B cell (primary cell): Measurements from ENCODE around the gene RRBP1. TPM values are rescaled to one million over a fixed set of nuclear protein-coding genes. Genes with fewer than 3 reads are reported as not detected.

Experiments
- ATAC-seq: fragments of 200-7000 bp; cut with Tn5 transposase; one replicate; pipeline ENCODE4 v1.10.0; 2021; ENCODE audit warnings: low read depth, mild to moderate bottlenecking, moderate number of reproducible peaks, moderate library complexity
- CTCF ChIA-PET: fragments of 350-600 bp; sonication (Branson Sonifier 250); formaldehyde crosslinking; loops from one replicate; lab custom pipeline; 2021; ENCODE audit warnings: antibody characterized with exemption, inconsistent platforms; lab: Charles Lee
- POLR2A ChIA-PET: fragments of 350-600 bp; sonication (Branson Sonifier 250); formaldehyde crosslinking; loops from one replicate; lab custom pipeline; 2021; ENCODE audit warnings: antibody characterized with exemption; lab: Charles Lee
- DNase-seq: peaks from one replicate; pipeline ENCODE4 v3.0.0; 2013
- H2AFZ ChIP-seq: 2 replicates; pipeline ENCODE4 v1.6.1; 2012; ENCODE audit warnings: mild to moderate bottlenecking, low read depth, low read length; ENCODE audit not compliant: insufficient read depth, poor library complexity, severe bottlenecking
- H3K27ac ChIP-seq, 2 donors: 1 replicate in 1 of 2; 2 replicates in 1 of 2; pipeline ENCODE4 v1.5.1; 2012 to 2013; ENCODE audit warnings: low read length in 2 of 2, mild to moderate bottlenecking in 2 of 2, moderate library complexity in 1 of 2
- H3K27me3 ChIP-seq, 4 experiments: fragments of 200-600 bp in 1 of 4; sonication (generic) in 1 of 4; replicated peaks in 1 of 4; 1 replicate in 2 of 4; 2 replicates in 2 of 4; pipeline versions ENCODE4 v1.6.1 to v1.7.0; 2013 to 2016; ENCODE audit warnings: low read length in 3 of 4, mild to moderate bottlenecking in 2 of 4, mixed read lengths in 1 of 4, moderate library complexity in 1 of 4; ENCODE audit not compliant: insufficient read depth in 4 of 4, control insufficient read depth in 3 of 4; ENCODE audit errors: control extremely low read depth in 1 of 4
- H3K36me3 ChIP-seq, 2 experiments: replicated peaks in 1 of 2; 1 replicate in 1 of 2; 2 replicates in 1 of 2; pipeline versions ENCODE4 v1.6.1 to v1.7.1; 2013; ENCODE audit warnings: low read length in 1 of 2; ENCODE audit not compliant: insufficient read depth in 2 of 2, control insufficient read depth in 1 of 2; ENCODE audit errors: control extremely low read depth in 1 of 2, extremely low read depth in 1 of 2
- H3K4me1 ChIP-seq, 2 donors: fragments of 200-600 bp in 1 of 2; sonication (generic) in 1 of 2; 1 replicate in 1 of 2; 2 replicates in 1 of 2; pipeline versions ENCODE4 v1.5.1 to v1.6.1; 2013 to 2017; ENCODE audit warnings: low read length in 2 of 2; ENCODE audit not compliant: control insufficient read depth in 2 of 2, insufficient read depth in 2 of 2
- H3K4me2 ChIP-seq: replicated peaks from 2 replicates; pipeline ENCODE3; 2012; ENCODE audit warnings: mild to moderate bottlenecking, low read depth, low read length; ENCODE audit not compliant: poor library complexity, severe bottlenecking
- H3K4me3 ChIP-seq, 5 experiments: fragments of 200-600 bp in 1 of 5; sonication (generic) in 1 of 5; 1 replicate in 3 of 5; 2 replicates in 2 of 5; pipeline versions ENCODE4 v1.5.1 to v1.7.0; 2011 to 2016; ENCODE audit warnings: low read length in 4 of 5, mild to moderate bottlenecking in 4 of 5, low read depth in 2 of 5, control low read depth in 1 of 5, moderate library complexity in 1 of 5; ENCODE audit not compliant: insufficient read depth in 1 of 5; ENCODE audit errors: control extremely low read depth in 1 of 5, extremely low read depth in 1 of 5
- H3K79me2 ChIP-seq: fragments of 200-600 bp; sonication (generic); one replicate; pipeline ENCODE4 v1.6.0; 2016; ENCODE audit warnings: low read length; ENCODE audit not compliant: control insufficient read depth, insufficient read depth
- H3K9ac ChIP-seq: fragments of 200-600 bp; sonication (generic); 2 replicates; pipeline ENCODE4 v1.6.1; 2017; ENCODE audit warnings: mild to moderate bottlenecking, low read length, moderate library complexity
- H3K9me3 ChIP-seq, 3 donors: one replicate each; pipeline versions ENCODE4 v1.6.1 to v1.7.1; 2013; ENCODE audit warnings: low read length in 2 of 3; ENCODE audit not compliant: control insufficient read depth in 2 of 3, insufficient read depth in 1 of 3; ENCODE audit errors: control extremely low read depth in 1 of 3
- H4K20me1 ChIP-seq: 2 replicates; pipeline ENCODE4 v1.6.0; 2012; ENCODE audit warnings: mild to moderate bottlenecking, low read length; ENCODE audit not compliant: insufficient read depth, control insufficient read depth, poor library complexity, severe bottlenecking
- H3K27ac Mint-ChIP-seq: one replicate; pipeline ENCODE4 v1.8.0; 2021; ENCODE audit warnings: mixed read lengths
- H3K27me3 Mint-ChIP-seq: one replicate; pipeline ENCODE4 v1.8.0; 2021; ENCODE audit warnings: mixed read lengths
- H3K4me1 Mint-ChIP-seq: one replicate; pipeline ENCODE4 v1.8.0; 2021; ENCODE audit warnings: mixed read lengths
- H3K4me3 Mint-ChIP-seq: one replicate; pipeline ENCODE4 v1.8.0; 2021; ENCODE audit warnings: mixed read lengths
- H3K9me3 Mint-ChIP-seq: one replicate; pipeline ENCODE4 v1.8.0; 2022; ENCODE audit warnings: mixed read lengths; ENCODE audit not compliant: insufficient read depth
- EZH2 ChIP-seq: IDR thresholded peaks from 2 replicates; pipeline ENCODE4 v1.6.1; 2012; ENCODE audit warnings: borderline replicate concordance, low read depth, mild to moderate bottlenecking, moderate library complexity, low read length; ENCODE audit not compliant: insufficient read depth, poor library complexity, severe bottlenecking
- WGBS: methylation state at CpG from one replicate; pipeline ENCODE4 v1.1.5; 2013; ENCODE audit warnings: missing lambda C conversion rate; ENCODE audit not compliant: insufficient coverage; 5-methylcytosine and 5-hydroxymethylcytosine counted together
- intact Hi-C: fragments of 100-400 bp; cut with micrococcal nuclease; formaldehyde crosslinking; loops from one replicate; pipeline ENCODE4 v1.10.0; 2022
- polyA plus RNA-seq: library from polyadenylated mRNA; depleted of rRNA; stranded (reverse); fragments of >200 nt; gene quantifications from 2 replicates; pipeline ENCODE4 v1.2.3, GENCODE V29; 2012
- total RNA-seq, 2 donors: library from RNA; stranded (reverse); fragments of 120-200 nt in 1 of 2; gene quantifications; 1 replicate in 1 of 2; 2 replicates in 1 of 2; pipeline versions ENCODE4 v1.2.3 to v1.2.4, GENCODE V29; 2013 to 2022
- TF ChIP-seq, protein P1 (sequence below): fragments of 200-600 bp; IDR thresholded peaks from one replicate; pipeline ENCODE4 v1.8.0; 2022; ENCODE audit warnings: antibody characterized with exemption, mild to moderate bottlenecking

RRBP1 gene
- total and polyA plus RNA-seq, 2 donors (not counting 1 experiment from before 2014, with no cell fraction given): 10.9 to 27.5 TPM

DNA sequence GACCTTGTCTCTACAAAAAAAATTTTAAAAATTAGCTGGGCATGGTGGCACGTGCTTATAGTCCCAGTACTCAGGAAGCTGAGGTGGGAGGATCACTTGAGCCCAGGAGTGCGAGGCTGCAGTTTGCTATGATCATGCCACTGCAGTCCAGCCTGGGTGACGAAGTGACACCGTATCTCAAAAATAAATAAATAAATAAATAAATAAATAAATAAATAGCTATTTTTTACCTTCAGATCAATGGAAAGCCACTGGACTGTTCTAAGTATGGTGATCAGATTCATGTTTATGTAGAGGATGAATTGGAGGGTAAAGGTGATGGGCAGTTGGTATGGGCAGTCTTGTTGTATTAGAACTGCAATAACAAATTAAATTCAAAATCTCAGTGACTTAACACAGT, 88.1 kb downstream of the RRBP1 start:
- peaks cover 9% of the 10 kb centered on the region for H3K4me1 Mint-ChIP-seq
- POLR2A ChIA-PET: no interaction called here
- WGBS: 100% methylated on average over 1 of the region's 4 CpGs
- Histone ChIP-seq H3K9me3 (no peaks in the 10 kb centered on the region), H3K4me3 (no peak overlapping the region), H2AFZ (no peak overlapping the region), H3K27ac (no peak overlapping the region), H3K27me3 (no peaks in the 10 kb centered on the region), H4K20me1 (no peaks in the 10 kb centered on the region), H3K36me3 (peaks cover 0 to 1% of the 10 kb centered on the region in 2 experiments), H3K4me2 (no peak overlapping the region), H3K79me2 (no peaks in the 10 kb centered on the region), H3K4me1 (no peaks in the 10 kb centered on the region), H3K9ac (no peak overlapping the region)
- no peak for DNase-seq
- intact Hi-C loops: no loop called here
- no peaks in the 10 kb centered on the region for H3K27me3 Mint-ChIP-seq
- no peak for ATAC-seq
- no peak overlapping the region for H3K4me3 Mint-ChIP-seq
- CTCF ChIA-PET: interaction anchor here (1.1 kb wide), 1 partner anchor 26 kb away, joined by 3 read pairs; no protein-coding TSS in a partner anchor
- TF ChIP-seq, protein P1, sequence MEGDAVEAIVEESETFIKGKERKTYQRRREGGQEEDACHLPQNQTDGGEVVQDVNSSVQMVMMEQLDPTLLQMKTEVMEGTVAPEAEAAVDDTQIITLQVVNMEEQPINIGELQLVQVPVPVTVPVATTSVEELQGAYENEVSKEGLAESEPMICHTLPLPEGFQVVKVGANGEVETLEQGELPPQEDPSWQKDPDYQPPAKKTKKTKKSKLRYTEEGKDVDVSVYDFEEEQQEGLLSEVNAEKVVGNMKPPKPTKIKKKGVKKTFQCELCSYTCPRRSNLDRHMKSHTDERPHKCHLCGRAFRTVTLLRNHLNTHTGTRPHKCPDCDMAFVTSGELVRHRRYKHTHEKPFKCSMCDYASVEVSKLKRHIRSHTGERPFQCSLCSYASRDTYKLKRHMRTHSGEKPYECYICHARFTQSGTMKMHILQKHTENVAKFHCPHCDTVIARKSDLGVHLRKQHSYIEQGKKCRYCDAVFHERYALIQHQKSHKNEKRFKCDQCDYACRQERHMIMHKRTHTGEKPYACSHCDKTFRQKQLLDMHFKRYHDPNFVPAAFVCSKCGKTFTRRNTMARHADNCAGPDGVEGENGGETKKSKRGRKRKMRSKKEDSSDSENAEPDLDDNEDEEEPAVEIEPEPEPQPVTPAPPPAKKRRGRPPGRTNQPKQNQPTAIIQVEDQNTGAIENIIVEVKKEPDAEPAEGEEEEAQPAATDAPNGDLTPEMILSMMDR: no peak
- no peak for TF ChIP-seq EZH2
- no peaks in the 10 kb centered on the region for H3K9me3 Mint-ChIP-seq
- no peak overlapping the region for H3K27ac Mint-ChIP-seq

DNA sequence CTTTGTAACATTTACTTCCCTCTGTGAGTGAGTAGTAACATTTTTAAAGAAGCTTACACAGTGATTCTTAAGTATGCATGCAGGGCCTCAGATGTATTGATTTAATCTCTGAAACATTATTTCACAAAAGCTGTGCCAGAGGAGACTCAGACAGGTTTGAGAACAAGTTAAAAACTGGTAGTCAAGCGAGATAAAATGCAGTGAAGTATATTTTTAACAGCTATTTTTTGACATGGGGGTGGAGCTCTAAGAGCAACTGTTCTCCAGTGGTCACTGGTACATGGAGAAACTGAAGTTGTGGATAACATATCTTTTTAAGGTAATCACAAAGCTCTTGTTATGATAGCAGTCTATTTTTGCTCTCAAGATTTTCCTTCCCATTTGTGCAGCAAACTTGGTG, 91.8 kb downstream of the RRBP1 start:
- TF ChIP-seq EZH2: no peak
- TF ChIP-seq, protein P1: no peak
- no peak for DNase-seq
- Histone ChIP-seq H3K36me3 (peaks cover 0 to 1% of the 10 kb centered on the region in 2 experiments), H3K4me1 (no peaks in the 10 kb centered on the region), H3K4me3 (no peak overlapping the region), H2AFZ (no peak overlapping the region), H3K79me2 (no peaks in the 10 kb centered on the region), H3K9me3 (no peaks in the 10 kb centered on the region), H4K20me1 (no peaks in the 10 kb centered on the region), H3K27me3 (no peaks in the 10 kb centered on the region), H3K9ac (no peak overlapping the region), H3K4me2 (no peak overlapping the region), H3K27ac (no peak overlapping the region)
- Mint-ChIP-seq H3K27me3 (no peaks in the 10 kb centered on the region), H3K4me1 (peaks cover 14% of the 10 kb centered on the region), H3K27ac (no peak overlapping the region), H3K4me3 (no peak overlapping the region), H3K9me3 (no peaks in the 10 kb centered on the region)
- WGBS: 20% methylated on average over 1 of the region's 1 CpG
- intact Hi-C loops: no loop called here
- ChIA-PET CTCF (interaction anchor here (1.4 to 1.7 kb wide), 2 partner anchors 17 to 28 kb away, joined by 3 to 4 read pairs; no protein-coding TSS in a partner anchor), POLR2A (interaction anchor here (0.6 kb wide), 1 partner anchor 92 kb away, joined by 3 read pairs; no protein-coding TSS in a partner anchor)
- ATAC-seq: no peak
